Ishikawa (cell line): Measurements from ENCODE around the gene FAM120B.

ENCODE experiments used
- TAF1 ChIP-seq: IDR thresholded peaks from 2 replicates; pipeline ENCODE4 v1.6.1; 2012; ENCODE audit warnings: low read depth, mild to moderate bottlenecking
- YY1 ChIP-seq: IDR thresholded peaks from 2 replicates; pipeline ENCODE4 v1.6.1; 2012; ENCODE audit warnings: low read depth
- TF ChIP-seq, protein P1 (sequence below): IDR thresholded peaks from 2 replicates; pipeline ENCODE4 v1.6.1; 2012

DNA sequence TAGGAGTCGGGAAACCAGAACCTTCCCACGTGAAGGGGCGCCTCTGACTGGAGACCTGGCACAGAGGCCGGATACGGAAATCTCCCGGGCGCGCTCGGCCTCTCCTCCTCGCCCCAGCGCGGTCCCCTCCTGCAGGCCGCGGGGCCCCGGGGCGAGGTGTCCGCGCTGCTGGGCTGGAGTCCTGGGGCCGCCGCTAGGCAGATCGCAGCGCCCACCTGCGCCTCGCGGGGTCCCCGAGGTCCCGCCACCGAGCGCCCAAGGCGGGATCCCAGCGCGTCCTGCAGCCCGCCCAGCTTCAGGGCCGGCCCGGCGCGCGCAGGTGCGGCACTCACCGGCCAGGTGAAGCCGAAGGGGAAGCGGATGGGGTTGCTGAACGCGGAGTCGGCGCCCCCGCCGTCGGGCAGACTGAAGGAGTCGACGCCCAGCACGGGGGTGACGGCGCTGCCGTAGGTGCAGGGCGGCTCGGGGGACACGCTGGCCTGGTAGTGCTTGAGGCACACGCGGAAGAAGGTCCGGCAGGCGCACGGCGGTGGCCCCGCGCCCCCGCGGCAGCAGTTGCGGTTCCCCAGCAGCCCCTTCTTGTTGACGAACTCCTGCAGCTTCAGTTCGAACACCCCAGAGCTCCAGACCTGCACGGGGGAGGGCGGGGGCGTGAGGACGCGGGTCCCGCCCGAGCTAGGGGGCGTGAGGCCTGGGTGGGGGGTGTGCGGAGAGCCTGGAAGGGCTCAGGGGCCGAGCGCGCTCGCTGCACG, 17.2 kb upstream of the FAM120B start:
- no peak for TF ChIP-seq YY1
- TF ChIP-seq, protein P1, sequence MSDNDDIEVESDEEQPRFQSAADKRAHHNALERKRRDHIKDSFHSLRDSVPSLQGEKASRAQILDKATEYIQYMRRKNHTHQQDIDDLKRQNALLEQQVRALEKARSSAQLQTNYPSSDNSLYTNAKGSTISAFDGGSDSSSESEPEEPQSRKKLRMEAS, result no peak
- TF ChIP-seq TAF1, result no peak
